SJCRH30 (cell line): Measurements from ENCODE around the gene RAI1. TPM values are rescaled to one million over a fixed set of nuclear protein-coding genes. Genes with fewer than 3 reads are reported as not detected.
A peak's percentile ranks its signal among the peaks of the same experiment; 100 is the strongest.

Experiments used
- DNase-seq, 2 experiments: peaks; one replicate each; pipeline ENCODE4 v3.0.0-alpha.2; 2015 to 2020
- H3K27ac ChIP-seq: fragments of 250-450 bp; sonication (Bioruptor Pico); 2 replicates; pipeline ENCODE4 v1.5.1; 2020; ENCODE audit warnings: mild to moderate bottlenecking, moderate library complexity
- H3K27me3 ChIP-seq: fragments of 250-450 bp; sonication (Bioruptor Pico); 2 replicates; pipeline ENCODE4 v1.5.1; 2020; ENCODE audit warnings: mild to moderate bottlenecking, moderate library complexity
- H3K36me3 ChIP-seq: fragments of 250-450 bp; sonication (Bioruptor Pico); 2 replicates; pipeline ENCODE4 v1.5.1; 2020; ENCODE audit warnings: mild to moderate bottlenecking, moderate library complexity
- H3K4me1 ChIP-seq: fragments of 250-450 bp; sonication (Bioruptor Pico); 2 replicates; pipeline ENCODE4 v1.5.1; 2020; ENCODE audit warnings: mild to moderate bottlenecking, moderate library complexity
- H3K4me3 ChIP-seq: fragments of 250-450 bp; sonication (Bioruptor Pico); 2 replicates; pipeline ENCODE4 v1.5.1; 2020; ENCODE audit warnings: mild to moderate bottlenecking, moderate library complexity
- H3K9me3 ChIP-seq: fragments of 250-450 bp; sonication (Bioruptor Pico); replicated peaks from 2 replicates; pipeline ENCODE4 v1.5.1; 2020; ENCODE audit warnings: mild to moderate bottlenecking, moderate library complexity
- total RNA-seq: library from RNA; depleted of rRNA; stranded (reverse); fragments of >200 nt; shearing (Covaris generic); gene quantifications from 2 replicates; pipeline ENCODE4 v1.2.3, GENCODE V29; 2014

Gene RAI1
- total RNA-seq, 1 experiment from 2014 or later: 72.2 TPM

DNA sequence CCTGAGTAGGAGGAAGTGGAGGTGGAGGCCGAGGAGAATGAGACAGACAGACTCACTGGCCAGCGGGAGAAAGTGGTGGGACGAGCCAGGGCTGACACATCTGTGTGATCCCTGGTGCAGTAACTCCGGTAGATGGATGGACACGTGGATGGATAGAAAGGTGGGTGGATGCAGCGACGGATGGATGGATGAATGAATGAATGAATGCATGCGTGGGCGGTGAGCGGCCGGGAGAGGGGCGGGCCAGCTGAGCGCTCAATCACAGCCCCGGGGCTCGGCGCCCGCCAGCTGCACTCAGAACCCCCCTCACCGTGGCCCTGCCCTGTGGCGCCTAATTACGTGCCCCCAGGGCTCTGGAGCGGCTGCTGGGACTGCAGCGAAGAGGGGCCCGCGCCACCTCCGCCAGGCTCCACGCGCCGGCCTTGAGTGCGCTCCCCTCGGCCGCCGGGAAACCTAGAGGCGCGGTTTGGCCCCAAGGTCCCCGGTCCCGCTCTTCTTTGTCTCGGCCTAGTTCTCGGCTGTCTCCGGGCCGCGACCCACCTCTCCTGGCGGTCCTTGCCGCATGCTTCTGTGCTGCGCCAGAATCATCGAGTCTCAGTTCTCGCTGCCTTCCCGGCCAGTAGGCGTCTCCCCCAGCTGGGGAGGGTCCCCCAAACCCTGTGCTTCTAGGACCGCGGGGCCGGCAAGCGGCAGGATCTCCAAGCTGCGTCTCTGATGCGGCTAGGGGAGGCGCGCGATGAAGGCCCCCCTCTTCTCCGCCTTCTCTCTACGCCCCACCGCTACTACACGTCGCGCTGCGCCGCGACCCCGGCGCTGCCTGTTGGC lies 41.0 kb downstream of the RAI1 start:
- H3K4me1 ChIP-seq: no peaks in the 10 kb centered on the region; the same call in 1 of the 2 replicates
- H3K4me3 ChIP-seq: no peak overlapping the region
- DNase-seq: no peak
- H3K27ac ChIP-seq: no peak overlapping the region
- H3K9me3 ChIP-seq: 0 out of 2 replicates have a peak, but pooled peaks cover 3% of the 10 kb centered on the region
- peaks cover 28% of the 10 kb centered on the region for H3K36me3 ChIP-seq
- H3K27me3 ChIP-seq: no peaks in the 10 kb centered on the region

DNA sequence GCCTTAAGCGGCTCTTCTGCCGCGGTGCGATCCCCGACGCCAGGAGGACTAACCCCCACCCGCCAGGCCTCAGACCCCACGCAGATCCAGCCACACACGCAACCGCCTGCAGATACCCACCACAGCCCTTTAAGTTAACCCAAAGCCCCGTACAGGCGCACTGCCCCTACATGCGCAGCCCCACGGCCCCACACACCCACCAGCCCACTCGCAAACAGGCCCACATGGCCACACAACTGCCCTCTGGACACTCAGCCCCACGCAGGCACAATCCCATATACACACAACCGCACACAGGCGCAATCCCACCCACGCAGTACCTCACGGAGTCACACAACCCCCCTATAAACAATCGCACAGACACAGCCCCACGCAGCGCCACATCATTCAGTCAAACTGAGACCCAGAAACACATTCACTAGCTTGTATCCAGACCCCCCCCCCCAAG lies 41.7 kb downstream of the RAI1 start:
- Histone ChIP-seq H3K36me3 (peaks cover 30% of the 10 kb centered on the region), H3K4me1 (no peaks in the 10 kb centered on the region; the same call in 1 of the 2 replicates), H3K4me3 (no peak overlapping the region), H3K27me3 (no peaks in the 10 kb centered on the region), H3K27ac (no peak overlapping the region), H3K9me3 (0 out of 2 replicates have a peak, but pooled peaks cover 3% of the 10 kb centered on the region)
- no peak for DNase-seq

- Histone ChIP-seq H3K36me3 (peaks cover 30% of the 10 kb centered on the region), H3K27ac (no peak overlapping the region), H3K9me3 (0 out of 2 replicates have a peak, but pooled peaks cover 3% of the 10 kb centered on the region), H3K27me3 (no peaks in the 10 kb centered on the region), H3K4me3 (no peak overlapping the region), H3K4me1 (no peaks in the 10 kb centered on the region; the same call in 1 of the 2 replicates)
- no peak for DNase-seq
Observed at GRCh38 chr17:17723354-17724261, 42.4 kb downstream of the RAI1 start.

GRCh38 chr17:17724307-17725010 lies 43.2 kb downstream of the RAI1 start:
- no peaks in the 10 kb centered on the region for H3K27me3 ChIP-seq
- H3K4me1 ChIP-seq: no peaks in the 10 kb centered on the region; the same call in 1 of the 2 replicates
- 0 out of 2 replicates have a peak, but pooled peaks cover 3% of the 10 kb centered on the region for H3K9me3 ChIP-seq
- no peak for DNase-seq
- no peak overlapping the region for H3K27ac ChIP-seq
- no peak overlapping the region for H3K4me3 ChIP-seq
- peaks cover 30% of the 10 kb centered on the region for H3K36me3 ChIP-seq

- DNase-seq: no peak
- H3K27me3 ChIP-seq: no peaks in the 10 kb centered on the region
- H3K4me3 ChIP-seq: no peak overlapping the region
- peaks cover 30% of the 10 kb centered on the region for H3K36me3 ChIP-seq
- 0 out of 2 replicates have a peak, but pooled peaks cover 3% of the 10 kb centered on the region for H3K9me3 ChIP-seq
- H3K27ac ChIP-seq: no peak overlapping the region
- H3K4me1 ChIP-seq: no peaks in the 10 kb centered on the region
Observed at GRCh38 chr17:17725011-17725751, 43.9 kb downstream of the RAI1 start.

GRCh38 chr17:17725752-17726457 lies 44.6 kb downstream of the RAI1 start:
- DNase-seq: no peak
- peaks cover 28% of the 10 kb centered on the region for H3K36me3 ChIP-seq
- no peaks in the 10 kb centered on the region for H3K27me3 ChIP-seq
- no peak overlapping the region for H3K27ac ChIP-seq
- no peaks in the 10 kb centered on the region for H3K4me1 ChIP-seq
- H3K9me3 ChIP-seq: 0 out of 2 replicates have a peak, but pooled peaks cover 3% of the 10 kb centered on the region
- no peak overlapping the region for H3K4me3 ChIP-seq

- Histone ChIP-seq H3K36me3 (peaks cover 22% of the 10 kb centered on the region), H3K9me3 (no peaks in the 10 kb centered on the region), H3K4me3 (no peak overlapping the region), H3K4me1 (no peaks in the 10 kb centered on the region), H3K27ac (no peak overlapping the region), H3K27me3 (no peaks in the 10 kb centered on the region)
- DNase-seq: no peak
Observed at GRCh38 chr17:17726458-17727060, 45.3 kb downstream of the RAI1 start.

DNA sequence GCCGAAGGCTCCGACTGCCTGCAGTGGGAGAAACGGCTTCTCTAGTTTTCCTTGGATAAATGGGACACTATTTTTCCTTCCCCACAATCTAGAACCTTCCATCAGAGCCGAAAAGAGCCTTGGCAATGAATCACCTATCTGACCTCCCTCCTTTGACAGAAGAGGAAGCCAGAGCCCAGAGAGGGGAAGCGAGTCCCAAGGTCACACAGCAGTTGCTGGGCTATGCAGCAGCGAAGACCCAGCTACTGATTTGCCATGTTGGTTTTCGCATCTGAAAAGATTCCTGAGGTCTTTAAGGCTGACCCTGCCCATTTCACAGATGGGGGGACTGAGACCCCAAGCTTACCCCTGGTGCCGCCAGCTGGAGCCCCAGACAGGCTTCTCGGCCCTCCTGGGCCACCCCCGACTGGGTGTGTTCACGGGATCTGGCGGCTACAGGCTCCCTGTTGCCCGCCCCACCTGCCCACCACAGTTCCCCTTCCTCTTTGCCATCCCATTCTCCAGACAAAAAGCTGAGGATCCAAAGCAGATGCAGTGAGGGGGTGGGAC lies 45.9 kb downstream of the RAI1 start:
- Histone ChIP-seq H3K9me3 (no peaks in the 10 kb centered on the region), H3K36me3 (peaks cover 17% of the 10 kb centered on the region), H3K27ac (no peak overlapping the region), H3K4me3 (no peak overlapping the region), H3K27me3 (no peaks in the 10 kb centered on the region), H3K4me1 (no peaks in the 10 kb centered on the region)
- DNase-seq: no peak

DNA sequence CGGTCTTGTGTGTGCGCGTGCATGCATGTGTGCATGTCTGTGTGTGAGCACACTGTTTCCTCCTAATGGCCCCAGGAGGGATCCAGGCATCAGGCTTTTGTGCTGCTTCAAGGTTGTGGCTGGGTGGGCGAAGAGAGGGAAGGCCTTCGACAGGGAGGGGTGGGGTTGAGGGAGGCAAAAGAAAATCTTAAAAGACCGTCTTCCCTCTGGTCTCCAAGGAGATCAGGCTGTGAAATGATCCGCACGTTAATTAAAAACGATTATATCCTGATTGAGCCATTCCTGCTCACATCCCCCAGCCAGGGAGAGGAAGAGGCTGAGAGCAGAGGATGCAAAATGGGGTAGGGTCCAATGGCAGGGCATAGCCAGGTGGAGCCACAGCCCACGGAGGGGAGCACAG lies 46.9 kb downstream of the RAI1 start:
- Histone ChIP-seq H3K36me3 (peaks cover 7% of the 10 kb centered on the region; the same call in 1 of the 2 replicates), H3K27me3 (no peaks in the 10 kb centered on the region), H3K4me3 (no peak overlapping the region), H3K27ac (no peak overlapping the region), H3K4me1 (no peaks in the 10 kb centered on the region), H3K9me3 (no peaks in the 10 kb centered on the region)
- DNase-seq: no peak

DNA sequence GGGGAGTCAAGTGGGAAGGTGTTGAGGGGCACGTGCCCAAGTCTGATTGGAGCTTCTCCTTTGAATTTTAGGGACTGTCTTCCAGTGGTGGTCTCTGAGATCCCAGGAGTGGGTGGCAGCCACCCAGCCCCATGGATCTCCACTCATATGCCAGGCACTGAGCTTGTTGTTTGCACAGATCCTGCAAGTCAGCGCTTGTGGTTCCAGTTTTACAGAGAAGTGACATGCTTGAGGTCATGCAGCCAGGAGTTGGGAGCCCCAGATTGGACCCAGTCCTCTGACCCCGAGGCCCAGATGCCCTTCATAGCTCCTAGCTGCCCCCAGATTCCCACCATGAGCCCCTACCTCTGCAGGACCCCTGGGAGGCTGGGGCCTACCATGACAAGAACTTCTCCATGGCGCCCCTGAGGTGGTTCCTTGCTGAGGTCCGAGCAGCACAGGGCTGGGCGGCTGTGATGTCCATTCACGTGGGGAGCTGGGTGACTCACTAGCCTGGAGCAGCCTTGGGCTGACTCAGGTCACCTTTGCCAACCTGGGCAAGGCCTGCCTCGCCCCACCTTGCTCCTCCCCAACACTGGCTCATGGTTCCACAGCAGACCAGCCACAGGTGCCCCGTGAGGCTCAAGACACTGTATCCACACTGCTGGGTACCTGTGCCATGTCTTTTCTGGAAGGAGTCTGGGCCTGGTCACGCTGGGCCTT lies 47.4 kb downstream of the RAI1 start:
- Histone ChIP-seq H3K9me3 (no peaks in the 10 kb centered on the region), H3K27ac (no peak overlapping the region), H3K27me3 (no peaks in the 10 kb centered on the region), H3K36me3 (peaks cover 5% of the 10 kb centered on the region; the same call in 1 of the 2 replicates), H3K4me1 (no peaks in the 10 kb centered on the region), H3K4me3 (no peak overlapping the region)
- DNase-seq: no peak

DNA sequence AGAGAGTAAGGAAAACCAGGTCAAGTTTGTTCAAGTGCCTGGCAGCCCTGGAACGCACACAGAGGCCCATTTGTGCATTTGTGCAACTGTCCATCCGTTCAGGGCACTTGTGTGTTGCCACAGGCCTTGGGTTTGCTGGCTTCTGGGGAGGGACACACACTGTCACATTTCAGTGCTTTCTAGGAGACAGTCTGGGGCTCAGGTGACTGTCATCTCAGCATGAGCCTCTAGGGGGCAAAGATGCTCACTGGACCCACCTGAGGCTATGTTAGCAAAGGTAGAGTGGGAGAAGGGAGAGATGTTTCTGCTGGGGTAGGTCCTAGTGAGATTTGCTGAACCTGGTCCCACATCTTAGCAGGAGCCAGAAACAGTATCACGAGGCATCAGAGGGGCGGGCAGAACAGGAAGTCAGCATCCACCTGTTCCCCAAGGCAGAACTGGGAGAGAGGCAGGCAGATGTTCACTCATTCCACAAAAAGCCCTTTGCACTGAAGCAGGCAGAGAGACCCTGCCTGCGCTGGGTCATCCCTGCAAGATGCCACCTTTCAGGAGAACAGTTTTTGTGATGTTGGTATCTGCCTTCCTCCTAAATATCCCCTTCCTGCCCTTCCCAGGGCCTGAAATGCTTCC lies 48.5 kb downstream of the RAI1 start:
- peak in 1 of 2 experiments; percentile 74 for DNase-seq
- Histone ChIP-seq H3K4me3 (no peak overlapping the region), H3K36me3 (peaks cover 5% of the 10 kb centered on the region; the same call in 1 of the 2 replicates), H3K27me3 (no peaks in the 10 kb centered on the region), H3K4me1 (no peaks in the 10 kb centered on the region), H3K9me3 (no peaks in the 10 kb centered on the region), H3K27ac (no peak overlapping the region)
